A673 (cell line): ENCODE results near the gene MPRIP. TPM values are rescaled to one million over a fixed set of nuclear protein-coding genes. Genes with fewer than 3 reads are reported as not detected.
A peak's percentile ranks its signal among the peaks of the same experiment; 100 is the strongest.

Experiments used
- BruUV-seq: library from RNA; stranded (reverse); fragments of 400-500 nt; replicated peaks from 2 replicates; lab custom pipeline; 2021; lab: Mats Ljungman, UMichigan
- CTCF ChIA-PET: fragments of 300-600 bp; sonication (Branson Sonifier 250); formaldehyde crosslinking; loops from one replicate; lab custom pipeline; 2022; ENCODE audit warnings: antibody characterized with exemption; lab: Charles Lee
- POLR2A ChIA-PET: fragments of 300-600 bp; sonication (Branson Sonifier 250); formaldehyde crosslinking; loops from one replicate; lab custom pipeline; 2022; ENCODE audit warnings: antibody characterized with exemption; ENCODE audit not compliant: low non-redundant PET; lab: Charles Lee
- DNase-seq: peaks from one replicate; pipeline ENCODE4 v3.0.0-alpha.2; 2015; ENCODE audit warnings: low spot score
- H3K27ac ChIP-seq: fragments of 200-600 bp; sonication (generic); 2 replicates; pipeline ENCODE4 v1.5.1; 2016; ENCODE audit warnings: mixed run types, low read depth, mild to moderate bottlenecking, mixed read lengths, antibody characterized with exemption, low read length; ENCODE audit not compliant: poor library complexity, severe bottlenecking
- H3K27me3 ChIP-seq: fragments of 200-600 bp; sonication (generic); replicated peaks from 2 replicates; pipeline ENCODE4 v1.6.1; 2017; ENCODE audit warnings: mixed run types, low read depth, mild to moderate bottlenecking, mixed read lengths, antibody characterized with exemption, low read length; ENCODE audit not compliant: insufficient read depth, poor library complexity
- H3K36me3 ChIP-seq: fragments of 200-600 bp; sonication (generic); 2 replicates; pipeline ENCODE4 v1.6.1; 2016; ENCODE audit warnings: mixed run types, mild to moderate bottlenecking, mixed read lengths, antibody characterized with exemption, low read length; ENCODE audit not compliant: insufficient read depth, poor library complexity, severe bottlenecking
- H3K4me1 ChIP-seq: fragments of 200-600 bp; sonication (generic); 2 replicates; pipeline ENCODE4 v1.6.1; 2017; ENCODE audit warnings: mixed run types, mild to moderate bottlenecking, mixed read lengths, antibody characterized with exemption, low read length; ENCODE audit not compliant: insufficient read depth, poor library complexity, severe bottlenecking
- H3K4me3 ChIP-seq: fragments of 200-600 bp; sonication (generic); 2 replicates; pipeline ENCODE4 v1.5.1; 2016; ENCODE audit warnings: low read depth, mixed run types, mild to moderate bottlenecking, mixed read lengths, low read length; ENCODE audit not compliant: poor library complexity, severe bottlenecking
- H3K9me3 ChIP-seq: fragments of 200-600 bp; sonication (generic); 2 replicates; pipeline ENCODE4 v1.6.1; 2016; ENCODE audit warnings: mixed run types, low read depth, mild to moderate bottlenecking, mixed read lengths, antibody characterized with exemption, low read length; ENCODE audit not compliant: poor library complexity, severe bottlenecking
- CTCF ChIP-seq: fragments of 300-800, 200-600 bp; sonication (generic); conservative IDR thresholded peaks from 2 replicates; pipeline ENCODE4 v1.5.1; 2017; ENCODE audit warnings: low read depth, mild to moderate bottlenecking, antibody characterized with exemption, low read length, moderate library complexity, mixed read lengths
- EZH2 ChIP-seq: fragments of 200-600 bp; sonication (generic); IDR thresholded peaks from 2 replicates; pipeline ENCODE4 v1.6.1; 2017; ENCODE audit warnings: borderline replicate concordance, low read depth, mild to moderate bottlenecking, mixed read lengths, antibody characterized with exemption, low read length; ENCODE audit not compliant: poor library complexity, severe bottlenecking
- intact Hi-C: fragments of 100-400 bp; cut with micrococcal nuclease; formaldehyde crosslinking; loops from one replicate; pipeline ENCODE4 v1.10.0; 2022; ENCODE audit not compliant: unreplicated experiment
- total RNA-seq: library from RNA; stranded (reverse); gene quantifications from 2 replicates; pipeline ENCODE4 v1.2.3, GENCODE V29; 2021

Gene MPRIP
- total RNA-seq, 1 experiment from 2014 or later = 290 TPM

- no peaks in the 10 kb centered on the region for H3K9me3 ChIP-seq
- ChIA-PET POLR2A (no interaction called here), CTCF (no interaction called here)
- no peak overlapping the region for H3K27ac ChIP-seq
- TF ChIP-seq EZH2 (no peak), CTCF (no peak)
- intact Hi-C loops = no loop called here
- H3K4me3 ChIP-seq = no peak overlapping the region
- no peak for DNase-seq
- no peaks in the 10 kb centered on the region for H3K27me3 ChIP-seq
- peaks cover 15% of the 10 kb centered on the region for H3K4me1 ChIP-seq
- H3K36me3 ChIP-seq = peaks cover 21% of the 10 kb centered on the region
- BruUV-seq = no TSS peak
Observed at GRCh38 chr17:17127730-17128291, 85.6 kb downstream of the MPRIP start.

- intact Hi-C loops = no loop called here
- Histone ChIP-seq H3K36me3 (peaks cover 28% of the 10 kb centered on the region), H3K27me3 (no peaks in the 10 kb centered on the region), H3K27ac (peak overlapping the region; percentile 16), H3K9me3 (no peaks in the 10 kb centered on the region), H3K4me3 (no peak overlapping the region), H3K4me1 (peaks cover 16% of the 10 kb centered on the region)
- POLR2A ChIA-PET = interaction anchor here (0.7 kb wide), 1 partner anchor 103 kb away, joined by 4 read pairs; no protein-coding TSS in a partner anchor
- no TSS peak for BruUV-seq
- DNase-seq = no peak
- TF ChIP-seq CTCF = no peak
- no peak for TF ChIP-seq EZH2
- CTCF ChIA-PET = no interaction called here
Observed at GRCh38 chr17:17128476-17129075, 86.3 kb downstream of the MPRIP start.

- Histone ChIP-seq H3K27ac (peak overlapping the region; percentile 16), H3K27me3 (no peaks in the 10 kb centered on the region), H3K4me1 (peaks cover 16% of the 10 kb centered on the region), H3K36me3 (peaks cover 30% of the 10 kb centered on the region), H3K9me3 (no peaks in the 10 kb centered on the region), H3K4me3 (no peak overlapping the region)
- BruUV-seq = no TSS peak
- ChIA-PET POLR2A (no interaction called here), CTCF (no interaction called here)
- intact Hi-C loops = no loop called here
- DNase-seq = no peak
- TF ChIP-seq CTCF (no peak), EZH2 (no peak)
Observed at GRCh38 chr17:17129466-17129865, 87.2 kb downstream of the MPRIP start.
